Transverse colon (tissue), 4 donors: Measurements from ENCODE around the gene GRM3. TPM values are rescaled to one million over a fixed set of nuclear protein-coding genes. Genes with fewer than 3 reads are reported as not detected.

Source experiments
- DNase-seq: peaks from one replicate; pipeline ENCODE4 v3.0.0-alpha.2; 2019
- H3K27ac ChIP-seq, 4 donors: fragments of 200-600 bp; sonication (generic); 2 replicates each; pipeline ENCODE4 v1.5.1; 2016 to 2018; ENCODE audit warnings: inconsistent platforms in 4 of 4
- H3K27me3 ChIP-seq: fragments of 200-600 bp; sonication (generic); 2 replicates; pipeline ENCODE4 v1.5.1; 2017; ENCODE audit warnings: inconsistent platforms
- H3K36me3 ChIP-seq, 4 donors: fragments of 200-600 bp; sonication (generic); 2 replicates each; pipeline ENCODE4 v1.5.1; 2017 to 2019; ENCODE audit warnings: inconsistent platforms in 4 of 4
- H3K4me1 ChIP-seq, 4 donors: fragments of 200-600 bp; sonication (generic); 2 replicates each; pipeline ENCODE4 v1.5.1; 2017 to 2020; ENCODE audit warnings: inconsistent platforms in 4 of 4
- H3K4me3 ChIP-seq, 4 donors: fragments of 200-600 bp; sonication (generic); 1 replicate in 1 of 4; 2 replicates in 3 of 4; pipeline versions ENCODE4 v1.5.1 to v1.6.1; 2017 to 2019; ENCODE audit warnings: inconsistent platforms in 4 of 4
- H3K9me3 ChIP-seq, 2 donors: fragments of 200-600 bp; sonication (generic); 2 replicates each; pipeline ENCODE4 v1.5.1; 2017 to 2019; ENCODE audit warnings: inconsistent platforms in 2 of 2
- EP300 ChIP-seq: sonication (generic); formaldehyde crosslinking; IDR thresholded peaks from one replicate; pipeline ENCODE4 v1.6.1; 2017; ENCODE audit warnings: antibody characterized with exemption, low read depth
- POLR2A ChIP-seq: fragments of 450-650 bp; IDR thresholded peaks from one replicate; pipeline ENCODE4 v1.6.1; 2016; ENCODE audit warnings: antibody characterized with exemption, mild to moderate bottlenecking, moderate library complexity
- POLR2AphosphoS5 ChIP-seq, 3 donors: sonication (generic); formaldehyde crosslinking; IDR thresholded peaks; one replicate each; pipeline ENCODE4 v1.6.1; 2016; ENCODE audit warnings: antibody characterized with exemption in 3 of 3
- WGBS, 2 donors: methylation state at CpG; one replicate each; pipeline ENCODE4 v1.1.5; 2018; ENCODE audit warnings: low coverage in 1 of 2; 5-methylcytosine and 5-hydroxymethylcytosine counted together
- in situ Hi-C, 4 donors: fragments of 200-750 bp; cut with MboI; loops; one replicate each; pipeline versions ENCODE4 v1.15.0 to v1.15.1; 2017; ENCODE audit warnings: low sequenced_read_pairs in 3 of 4, low pct_ligation_motif_present in 1 of 4, low pct_unique_long_range_greater_than_20kb in 1 of 4
- intact Hi-C: fragments of 100-400 bp; cut with DNase I; formaldehyde crosslinking; loops from one replicate; pipeline ENCODE4 v1.15.1; 2023; ENCODE audit warnings: low total_unique reads
- total RNA-seq, 4 donors: library from RNA; depleted of rRNA; stranded (reverse); fragments of >200 nt; gene quantifications; one replicate each; pipeline ENCODE4 v1.1.0, GENCODE V29; 2016
- TF ChIP-seq, protein P1 (sequence below), 5 experiments: fragments of 200-600 bp in 3 of 5; fragments of 450-650 bp in 2 of 5; sonication (generic) in 3 of 5; IDR thresholded peaks; 1 replicate in 2 of 5; 2 replicates in 3 of 5; pipeline ENCODE4 v1.5.1; 2016 to 2017; ENCODE audit warnings: antibody characterized with exemption in 5 of 5, inconsistent platforms in 3 of 5, mild to moderate bottlenecking in 2 of 5, moderate library complexity in 1 of 5

Gene GRM3
- total RNA-seq, 4 donors from 2014 or later = not detected

DNA sequence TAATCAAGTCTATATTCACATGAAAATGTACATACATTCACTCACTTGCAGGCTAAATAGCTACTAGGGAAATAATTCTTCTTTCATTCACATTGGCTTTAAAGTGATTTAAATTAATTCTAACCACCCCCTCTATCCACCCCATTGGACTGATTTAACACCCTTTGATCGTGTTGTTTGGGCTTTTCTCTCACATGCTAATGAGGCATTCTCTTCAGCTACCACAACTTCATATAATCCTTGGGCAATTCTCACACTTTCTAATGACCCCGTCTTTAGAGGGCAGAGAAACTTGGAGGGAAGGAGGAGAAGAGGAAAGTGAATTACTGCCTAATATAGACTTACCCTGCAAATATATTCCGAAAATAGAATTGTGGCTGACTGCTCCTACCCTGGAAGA, 24.6 kb downstream of the GRM3 start:
- H3K27me3 ChIP-seq = no peaks in the 10 kb centered on the region
- H3K4me3 ChIP-seq = no peak overlapping the region
- intact Hi-C loops (no loop called here), in situ Hi-C loops (loop anchor here in 1 of 4 donors (25.0 kb wide), 1 partner anchor 244 kb away; no protein-coding TSS in a partner anchor)
- H3K9me3 ChIP-seq = no peaks in the 10 kb centered on the region
- no peak for DNase-seq
- 32 to 53% methylated on average over 3 of the region's 3 CpGs for WGBS, 2 donors
- H3K4me1 ChIP-seq = no peaks in the 10 kb centered on the region
- H3K36me3 ChIP-seq = no peaks in the 10 kb centered on the region
- no peak overlapping the region for H3K27ac ChIP-seq
- TF ChIP-seq POLR2A (no peak), POLR2AphosphoS5 (IDR thresholded peaks at IDR 0.05) (no peak), EP300 (no peak)
- TF ChIP-seq, protein P1, sequence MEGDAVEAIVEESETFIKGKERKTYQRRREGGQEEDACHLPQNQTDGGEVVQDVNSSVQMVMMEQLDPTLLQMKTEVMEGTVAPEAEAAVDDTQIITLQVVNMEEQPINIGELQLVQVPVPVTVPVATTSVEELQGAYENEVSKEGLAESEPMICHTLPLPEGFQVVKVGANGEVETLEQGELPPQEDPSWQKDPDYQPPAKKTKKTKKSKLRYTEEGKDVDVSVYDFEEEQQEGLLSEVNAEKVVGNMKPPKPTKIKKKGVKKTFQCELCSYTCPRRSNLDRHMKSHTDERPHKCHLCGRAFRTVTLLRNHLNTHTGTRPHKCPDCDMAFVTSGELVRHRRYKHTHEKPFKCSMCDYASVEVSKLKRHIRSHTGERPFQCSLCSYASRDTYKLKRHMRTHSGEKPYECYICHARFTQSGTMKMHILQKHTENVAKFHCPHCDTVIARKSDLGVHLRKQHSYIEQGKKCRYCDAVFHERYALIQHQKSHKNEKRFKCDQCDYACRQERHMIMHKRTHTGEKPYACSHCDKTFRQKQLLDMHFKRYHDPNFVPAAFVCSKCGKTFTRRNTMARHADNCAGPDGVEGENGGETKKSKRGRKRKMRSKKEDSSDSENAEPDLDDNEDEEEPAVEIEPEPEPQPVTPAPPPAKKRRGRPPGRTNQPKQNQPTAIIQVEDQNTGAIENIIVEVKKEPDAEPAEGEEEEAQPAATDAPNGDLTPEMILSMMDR (IDR thresholded peaks at IDR 0.05) = no peak

- Histone ChIP-seq H3K36me3 (no peaks in the 10 kb centered on the region), H3K4me1 (no peaks in the 10 kb centered on the region), H3K4me3 (no peak overlapping the region), H3K27ac (no peak overlapping the region), H3K9me3 (no peaks in the 10 kb centered on the region), H3K27me3 (no peaks in the 10 kb centered on the region)
- in situ Hi-C loops (no loop called here), intact Hi-C loops (loop anchor here (10.0 kb wide), 1 partner anchor 1093 kb away; no protein-coding TSS in a partner anchor)
- no peak for DNase-seq
- TF ChIP-seq POLR2AphosphoS5 (IDR thresholded peaks at IDR 0.05) (no peak), POLR2A (no peak), EP300 (no peak)
- TF ChIP-seq, protein P1 (IDR thresholded peaks at IDR 0.05) = no peak
- 57 to 59% methylated on average over 1 of the region's 1 CpG for WGBS, 2 donors
Measured at GRCh38 chr7:86687831-86688230, 44.1 kb downstream of the GRM3 start.

DNA sequence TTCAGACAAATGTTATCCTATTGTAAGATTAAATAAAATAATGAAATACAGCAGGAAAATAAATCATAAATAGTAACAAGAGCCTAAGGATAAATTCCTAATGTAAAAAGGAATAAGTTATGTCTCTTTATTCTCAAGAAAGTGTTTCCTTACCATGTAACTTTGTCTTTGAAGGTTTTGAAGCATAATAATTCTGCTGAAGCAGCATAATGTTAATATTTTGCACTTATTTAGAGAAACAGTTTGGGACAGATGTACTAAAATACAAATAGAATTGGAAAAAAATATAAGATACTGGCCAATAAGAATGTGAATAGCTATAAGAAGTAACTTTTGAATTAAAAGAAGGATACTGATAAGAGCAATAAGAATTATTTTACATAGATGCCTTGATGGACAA, 45.7 kb downstream of the GRM3 start:
- intact Hi-C loops = loop anchor here (10.0 kb wide), 1 partner anchor 1095 kb away; no protein-coding TSS in a partner anchor
- no peak for TF ChIP-seq EP300
- TF ChIP-seq, protein P1 (IDR thresholded peaks at IDR 0.05) = no peak
- TF ChIP-seq POLR2AphosphoS5 (IDR thresholded peaks at IDR 0.05) = no peak
- TF ChIP-seq POLR2A = no peak
- H3K27me3 ChIP-seq = no peaks in the 10 kb centered on the region
- H3K4me1 ChIP-seq = no peaks in the 10 kb centered on the region
- H3K9me3 ChIP-seq = no peaks in the 10 kb centered on the region
- H3K4me3 ChIP-seq = no peak overlapping the region
- no peak overlapping the region for H3K27ac ChIP-seq
- no peaks in the 10 kb centered on the region for H3K36me3 ChIP-seq
- in situ Hi-C loops = no loop called here
- no peak for DNase-seq

GRCh38 chr7:86692755-86693154, 49.0 kb downstream of the GRM3 start:
- Histone ChIP-seq H3K27ac (no peak overlapping the region), H3K4me3 (no peak overlapping the region), H3K27me3 (no peaks in the 10 kb centered on the region), H3K9me3 (no peaks in the 10 kb centered on the region), H3K4me1 (no peaks in the 10 kb centered on the region), H3K36me3 (no peaks in the 10 kb centered on the region)
- DNase-seq = no peak
- TF ChIP-seq POLR2A (no peak), POLR2AphosphoS5 (IDR thresholded peaks at IDR 0.05) (no peak), EP300 (no peak)
- TF ChIP-seq, protein P1 (IDR thresholded peaks at IDR 0.05) = no peak
- intact Hi-C loops (no loop called here), in situ Hi-C loops (no loop called here)
- 73 to 85% methylated on average over 2 of the region's 2 CpGs for WGBS, 2 donors
